Stomach (tissue), 4 donors: Measurements from ENCODE around the gene C3orf20.

Experiments
- EP300 ChIP-seq: sonication (generic); formaldehyde crosslinking; IDR thresholded peaks from one replicate; pipeline ENCODE4 v1.6.1; 2017; ENCODE audit warnings: antibody characterized with exemption
- POLR2A ChIP-seq, 4 donors: fragments of 450-650 bp; IDR thresholded peaks; one replicate each; pipeline ENCODE4 v1.6.1; 2016; ENCODE audit warnings: antibody characterized with exemption in 4 of 4, control low read depth in 2 of 4, mild to moderate bottlenecking in 1 of 4, moderate library complexity in 1 of 4
- POLR2AphosphoS5 ChIP-seq, 3 donors: sonication (generic); formaldehyde crosslinking; IDR thresholded peaks; one replicate each; pipeline ENCODE4 v1.6.1; 2016; ENCODE audit warnings: antibody characterized with exemption in 3 of 3
- TF ChIP-seq, protein P1 (sequence below), 7 experiments: fragments of 450-650 bp in 4 of 7; fragments of 200-600 bp in 3 of 7; sonication (generic) in 3 of 7; IDR thresholded peaks; one replicate each; pipeline ENCODE4 v1.5.1; 2016 to 2019; ENCODE audit warnings: antibody characterized with exemption in 7 of 7, control low read depth in 2 of 7, mild to moderate bottlenecking in 1 of 7

GRCh38 chr3:14730703-14731382 is 55.9 kb downstream of the C3orf20 start:
- TF ChIP-seq, protein P1, sequence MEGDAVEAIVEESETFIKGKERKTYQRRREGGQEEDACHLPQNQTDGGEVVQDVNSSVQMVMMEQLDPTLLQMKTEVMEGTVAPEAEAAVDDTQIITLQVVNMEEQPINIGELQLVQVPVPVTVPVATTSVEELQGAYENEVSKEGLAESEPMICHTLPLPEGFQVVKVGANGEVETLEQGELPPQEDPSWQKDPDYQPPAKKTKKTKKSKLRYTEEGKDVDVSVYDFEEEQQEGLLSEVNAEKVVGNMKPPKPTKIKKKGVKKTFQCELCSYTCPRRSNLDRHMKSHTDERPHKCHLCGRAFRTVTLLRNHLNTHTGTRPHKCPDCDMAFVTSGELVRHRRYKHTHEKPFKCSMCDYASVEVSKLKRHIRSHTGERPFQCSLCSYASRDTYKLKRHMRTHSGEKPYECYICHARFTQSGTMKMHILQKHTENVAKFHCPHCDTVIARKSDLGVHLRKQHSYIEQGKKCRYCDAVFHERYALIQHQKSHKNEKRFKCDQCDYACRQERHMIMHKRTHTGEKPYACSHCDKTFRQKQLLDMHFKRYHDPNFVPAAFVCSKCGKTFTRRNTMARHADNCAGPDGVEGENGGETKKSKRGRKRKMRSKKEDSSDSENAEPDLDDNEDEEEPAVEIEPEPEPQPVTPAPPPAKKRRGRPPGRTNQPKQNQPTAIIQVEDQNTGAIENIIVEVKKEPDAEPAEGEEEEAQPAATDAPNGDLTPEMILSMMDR (IDR thresholded peaks at IDR 0.05): no peak
- TF ChIP-seq POLR2A (IDR thresholded peaks at IDR 0.05): no peak
- TF ChIP-seq POLR2AphosphoS5 (IDR thresholded peaks at IDR 0.05): no peak
- TF ChIP-seq EP300: no peak
